ENCODE data around the gene CST9.
A peak's percentile ranks its signal among the peaks of the same experiment; 100 is the strongest.
"Not testable (repeated sequence)": the region's sequence is repeated elsewhere in the genome, so short reads cannot be mapped to it uniquely, and the experiment has no call there.

The CST9 gene

DNA sequence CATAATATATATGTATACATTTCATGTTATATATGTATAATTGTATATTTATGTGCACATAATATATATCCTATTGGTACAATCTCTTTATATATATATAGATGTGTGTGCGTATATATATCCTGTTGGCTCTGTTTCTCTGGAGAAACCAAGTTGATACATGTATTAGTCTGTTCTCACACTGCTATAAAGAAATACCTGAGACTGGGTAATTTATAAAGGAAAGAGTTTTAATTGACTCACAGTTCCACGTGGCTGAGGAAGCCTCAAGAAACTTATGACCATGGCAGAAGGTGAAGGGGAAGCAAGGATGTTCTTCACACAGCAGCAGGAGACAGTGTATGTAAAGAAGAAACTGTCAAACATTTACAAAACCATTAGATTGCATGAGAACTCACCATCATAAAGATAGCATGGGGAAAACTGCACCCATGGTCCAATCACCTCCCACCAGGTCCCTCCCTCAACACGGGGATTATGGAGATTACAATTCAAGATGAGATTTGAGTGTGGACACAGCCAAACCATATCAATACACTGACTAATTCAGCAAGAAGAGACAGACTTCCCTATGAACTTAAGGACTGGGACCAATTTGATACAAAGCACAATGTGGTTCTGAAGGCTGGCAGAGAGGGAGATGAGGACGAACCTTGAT, 18.1 kb upstream of the CST9 start:
- no peak for DNase-seq

DNA sequence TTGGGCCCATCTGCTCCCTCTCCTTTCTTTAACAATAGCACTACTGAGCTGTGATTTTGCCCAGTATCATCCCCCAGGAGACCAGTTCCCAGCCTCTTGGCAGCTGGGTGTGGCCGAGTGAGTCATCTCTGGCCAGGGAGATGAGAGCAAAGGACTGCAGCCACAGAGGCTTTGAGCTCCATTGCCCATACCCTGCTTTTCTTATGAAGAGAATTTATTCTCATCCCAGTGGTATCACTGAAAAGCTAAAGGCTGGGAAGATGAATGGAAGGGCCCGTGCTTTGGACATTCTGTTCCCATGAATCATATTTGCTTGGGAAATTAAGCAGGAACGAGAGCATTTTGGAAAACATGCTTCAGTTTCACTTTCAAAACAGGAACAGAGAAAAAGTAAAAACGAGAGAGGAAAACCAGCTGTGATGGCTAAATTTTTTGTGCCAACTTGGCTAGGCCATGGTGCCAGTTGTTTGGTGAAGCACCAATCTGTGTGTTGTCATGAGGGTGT, 17.2 kb upstream of the CST9 start:
- DNase-seq: peak; percentile 94

- peak; percentile 11 for DNase-seq
Observed at GRCh38 chr20:23622401-23622800, 16.7 kb upstream of the CST9 start.

GRCh38 chr20:23620670-23621386, 15.1 kb upstream of the CST9 start:
- not testable (repeated sequence) for DNase-seq

GRCh38 chr20:23614163-23614562, 8.4 kb upstream of the CST9 start:
- no peak for DNase-seq

DNA sequence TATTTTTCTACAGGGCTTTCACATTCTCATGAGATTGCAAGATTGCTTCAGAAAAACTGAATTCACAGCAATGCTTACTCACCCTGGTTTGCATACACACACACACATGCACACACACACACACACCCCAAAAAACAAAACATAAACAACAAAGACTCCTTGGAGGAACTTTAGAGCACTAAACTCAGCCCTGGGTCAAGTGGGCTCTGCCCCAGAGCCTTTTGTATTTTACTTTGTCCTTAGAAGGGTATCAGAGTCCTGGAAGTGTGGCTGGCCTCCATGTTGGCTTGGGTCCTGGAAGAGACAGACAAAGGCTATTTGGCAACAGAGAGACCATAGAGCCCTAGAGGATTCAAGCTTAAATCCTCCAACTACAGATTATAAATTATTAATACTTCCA, 8.0 kb upstream of the CST9 start:
- DNase-seq: no peak

GRCh38 chr20:23612396-23612795, 6.7 kb upstream of the CST9 start:
- DNase-seq: no peak

DNA sequence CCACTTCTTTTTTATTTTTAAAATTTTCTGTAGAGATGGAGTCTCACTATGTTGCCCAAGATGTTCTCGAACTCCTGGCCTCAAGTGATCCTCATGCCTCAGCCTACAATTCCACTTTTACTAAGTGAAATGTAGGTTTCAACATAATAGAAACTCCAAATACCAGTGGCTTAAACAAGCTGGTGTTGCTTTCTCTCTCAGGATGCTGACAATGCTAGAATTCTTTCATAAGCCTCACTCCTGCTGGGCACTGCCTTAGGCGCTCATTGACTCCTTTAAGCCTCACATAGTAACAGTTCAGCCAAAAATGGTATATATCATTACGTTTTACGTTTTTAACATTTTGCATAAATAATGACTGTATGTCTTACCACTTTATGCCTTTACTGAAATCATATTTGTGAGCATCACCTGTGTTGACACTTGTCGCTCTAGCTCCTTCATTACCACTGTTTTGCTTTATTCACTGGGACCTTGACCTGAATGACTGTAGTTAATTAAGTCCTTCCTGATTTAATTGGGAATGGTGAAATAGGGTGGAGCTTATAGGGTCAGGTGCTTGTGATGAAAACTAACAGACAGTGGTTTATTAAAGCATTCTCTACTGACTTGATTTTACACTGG, 3.9 kb upstream of the CST9 start:
- no peak for DNase-seq

GRCh38 chr20:23608251-23608846, 2.6 kb upstream of the CST9 start:
- DNase-seq: no peak

GRCh38 chr20:23607497-23608245, 2.0 kb upstream of the CST9 start:
- DNase-seq: no peak

DNA sequence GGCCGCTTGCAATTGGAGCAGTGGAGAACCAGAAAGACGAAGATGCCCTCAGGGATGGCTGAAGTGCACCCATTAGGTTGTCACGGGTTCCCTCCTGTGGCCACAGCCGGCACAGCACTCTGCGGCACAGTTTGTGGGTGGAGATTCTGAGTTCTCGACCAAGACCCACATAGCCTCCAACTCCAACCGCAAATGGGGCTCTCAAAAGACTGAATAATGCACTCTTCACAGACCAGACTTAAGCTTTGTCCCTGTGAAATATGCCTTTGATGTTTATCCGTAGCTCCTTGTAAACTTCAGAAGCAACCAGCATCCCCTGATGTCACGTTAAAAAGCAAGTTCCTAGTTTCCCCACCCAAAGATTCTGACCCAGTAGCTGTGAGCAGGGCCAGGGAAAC, 934 bp upstream of the CST9 start:
- peak; percentile 70 for DNase-seq

DNA sequence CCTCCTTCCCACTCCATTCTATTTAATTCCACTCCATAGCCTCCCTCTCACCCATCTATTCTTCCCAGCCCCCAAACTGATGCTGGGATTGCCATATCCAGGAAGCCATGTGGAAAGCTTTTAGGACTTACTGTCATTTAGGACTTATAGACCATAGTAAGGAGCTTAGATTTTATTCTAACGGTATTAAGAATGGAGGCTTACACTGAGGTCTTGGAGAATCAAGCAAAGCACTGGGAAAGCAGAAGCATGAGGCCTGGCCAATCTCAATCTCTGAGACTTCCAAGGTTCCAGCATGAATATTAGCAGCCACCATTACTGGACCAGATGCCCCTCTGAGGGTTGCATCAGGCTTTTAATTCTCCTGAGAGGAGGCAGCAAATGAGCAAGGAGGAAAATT, 1.4 kb downstream of the CST9 start:
- peak; percentile 10 for DNase-seq

DNA sequence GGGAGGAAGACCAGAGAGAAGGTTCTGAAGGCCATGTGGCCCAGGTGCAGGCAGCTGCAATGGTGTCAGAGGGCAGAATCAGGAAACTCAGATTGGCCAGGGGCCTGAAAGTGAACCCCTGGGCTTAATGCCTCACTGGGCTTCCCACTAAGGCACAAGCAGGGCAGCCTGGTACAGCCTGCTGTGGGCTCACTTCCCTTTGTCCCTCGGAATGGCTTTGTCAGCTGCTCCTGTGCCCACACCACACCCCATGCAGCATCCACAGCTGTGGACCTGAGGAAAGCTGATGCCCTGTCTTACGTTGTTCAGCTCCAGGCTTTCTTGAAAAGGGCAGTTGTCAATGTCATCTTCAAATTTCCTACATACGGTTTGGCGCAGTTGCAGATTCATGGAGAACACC, 2.4 kb downstream of the CST9 start:
- DNase-seq: no peak

DNA sequence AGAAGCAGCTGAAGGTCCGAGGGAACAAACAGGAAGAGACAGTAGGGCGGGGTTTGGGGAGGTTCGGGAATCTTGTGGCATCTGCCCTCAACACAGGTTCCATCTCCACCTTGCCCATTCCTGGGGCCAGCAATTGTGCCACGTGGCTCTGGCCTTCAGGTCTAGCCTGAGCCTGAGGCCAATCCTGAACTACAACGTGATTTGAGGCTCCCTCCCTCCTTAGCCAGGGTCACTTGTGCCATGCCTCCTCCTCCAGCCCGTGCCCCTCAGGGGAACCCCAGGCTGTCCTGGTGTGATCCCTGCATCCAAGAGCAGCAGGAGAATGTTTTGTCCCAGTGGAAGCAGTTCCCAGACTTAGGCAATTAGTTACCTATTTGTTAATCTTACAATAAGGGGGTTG, 3.0 kb downstream of the CST9 start:
- no peak for DNase-seq

DNA sequence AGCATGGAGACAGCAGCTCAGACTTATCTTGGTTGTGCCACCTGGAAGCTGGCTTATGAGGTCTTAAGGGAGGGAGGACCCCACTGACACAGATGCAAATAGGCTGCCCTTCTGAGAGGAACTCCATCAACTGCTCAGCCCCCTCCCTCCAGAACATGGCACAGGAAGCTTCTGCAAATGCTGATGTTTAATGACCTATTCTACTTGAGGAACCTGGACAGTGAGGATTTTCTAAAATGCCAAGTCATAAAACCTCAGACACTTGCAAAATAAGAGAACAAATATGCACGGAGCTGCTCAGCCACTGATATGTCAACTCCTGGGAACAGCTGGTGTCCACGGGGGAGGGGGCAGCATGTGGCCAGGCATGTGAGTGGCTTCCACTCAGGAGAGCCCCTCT, 3.5 kb downstream of the CST9 start:
- no peak for DNase-seq

- no peak for DNase-seq
Observed at GRCh38 chr20:23601715-23602114, 4.0 kb downstream of the CST9 start.

- no peak for DNase-seq
Observed at GRCh38 chr20:23598481-23598880, 7.2 kb downstream of the CST9 start.

GRCh38 chr20:23596579-23597250, 9.0 kb downstream of the CST9 start:
- no peak for DNase-seq

DNA sequence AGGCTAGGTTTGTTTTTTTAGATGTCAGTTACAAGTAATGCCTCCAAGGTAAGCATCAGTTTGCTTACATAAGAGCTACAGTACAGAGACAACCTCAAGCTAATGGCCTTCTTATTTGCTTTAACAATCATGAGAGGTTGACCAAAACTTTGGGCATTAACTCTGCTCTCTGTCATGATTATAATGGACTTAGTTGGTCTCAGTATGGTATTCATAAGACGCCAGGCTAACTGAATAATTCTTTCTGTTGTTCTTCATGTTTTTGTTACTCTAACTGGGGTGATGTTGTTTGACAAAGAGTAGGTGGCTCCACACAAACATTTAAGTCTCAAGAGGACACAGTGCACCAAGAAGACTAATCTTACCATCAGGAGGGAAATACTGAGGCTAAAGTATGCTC, 9.8 kb downstream of the CST9 start:
- DNase-seq: no peak

DNA sequence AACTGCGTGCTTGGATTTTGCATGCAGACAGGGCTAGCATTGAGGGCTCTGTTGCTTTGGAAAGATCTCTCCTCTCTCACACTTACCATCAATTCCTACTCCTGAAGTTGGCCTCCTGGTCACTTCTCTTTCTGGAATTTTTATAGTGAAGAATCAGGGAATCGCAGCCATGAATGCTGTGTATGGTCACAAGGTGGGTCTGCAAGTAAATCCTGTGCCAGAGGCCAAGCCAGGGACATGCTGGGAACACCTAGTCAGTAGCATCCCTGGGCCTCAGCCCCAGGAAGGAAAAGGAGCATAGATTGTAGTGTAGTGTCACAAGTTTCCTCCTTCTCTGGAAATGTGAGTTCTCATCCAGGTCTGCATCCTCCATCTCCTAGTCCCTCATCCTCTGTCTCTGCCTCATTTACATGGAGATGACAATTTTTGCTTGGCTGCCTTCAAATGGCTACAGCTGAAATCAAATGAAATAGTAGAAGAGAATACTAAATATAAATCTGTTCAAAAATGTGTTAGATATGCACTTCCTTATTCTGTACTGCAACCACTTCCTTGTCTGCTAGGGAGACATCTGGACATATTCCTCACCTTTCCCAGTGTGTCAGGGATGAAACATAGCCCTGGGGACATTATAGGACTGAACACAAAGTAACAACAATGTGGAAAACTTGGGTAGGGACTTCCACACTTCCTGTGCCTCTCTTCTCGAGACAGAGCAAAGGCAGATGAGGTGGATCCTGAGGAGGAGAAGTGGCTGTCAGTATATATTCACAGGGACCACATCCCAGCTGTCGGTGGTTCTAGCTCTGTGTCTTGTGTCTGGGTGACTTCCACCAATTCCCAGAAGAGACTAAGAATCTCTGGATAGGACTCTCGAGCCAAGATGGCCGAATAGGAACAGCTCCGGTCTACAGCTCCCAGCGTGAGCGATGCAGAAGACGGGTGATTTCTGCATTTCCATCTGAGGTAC, 17.0 kb downstream of the CST9 start:
- no peak for DNase-seq

DNA sequence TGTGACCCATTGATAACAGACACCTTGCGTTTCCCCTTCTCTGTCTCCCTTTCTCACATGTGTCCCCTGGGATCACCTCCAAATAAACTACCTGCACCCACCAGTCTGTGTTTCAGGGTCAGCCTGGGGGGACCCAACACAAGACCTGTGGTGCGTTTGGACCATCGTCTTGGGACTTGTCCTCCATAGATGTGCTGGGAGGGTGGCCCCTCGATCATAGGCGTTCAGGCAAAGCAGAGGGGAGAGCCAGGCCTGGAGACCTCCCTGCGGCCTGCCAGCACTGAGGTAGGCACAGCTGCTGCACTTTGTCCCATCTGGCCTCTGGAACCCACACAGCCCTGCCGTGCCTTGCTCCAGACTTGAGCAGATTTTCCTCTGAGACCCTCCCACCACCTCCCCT, 18.1 kb downstream of the CST9 start:
- DNase-seq: no peak
